ENCODE results near the gene IRF9.

DNA sequence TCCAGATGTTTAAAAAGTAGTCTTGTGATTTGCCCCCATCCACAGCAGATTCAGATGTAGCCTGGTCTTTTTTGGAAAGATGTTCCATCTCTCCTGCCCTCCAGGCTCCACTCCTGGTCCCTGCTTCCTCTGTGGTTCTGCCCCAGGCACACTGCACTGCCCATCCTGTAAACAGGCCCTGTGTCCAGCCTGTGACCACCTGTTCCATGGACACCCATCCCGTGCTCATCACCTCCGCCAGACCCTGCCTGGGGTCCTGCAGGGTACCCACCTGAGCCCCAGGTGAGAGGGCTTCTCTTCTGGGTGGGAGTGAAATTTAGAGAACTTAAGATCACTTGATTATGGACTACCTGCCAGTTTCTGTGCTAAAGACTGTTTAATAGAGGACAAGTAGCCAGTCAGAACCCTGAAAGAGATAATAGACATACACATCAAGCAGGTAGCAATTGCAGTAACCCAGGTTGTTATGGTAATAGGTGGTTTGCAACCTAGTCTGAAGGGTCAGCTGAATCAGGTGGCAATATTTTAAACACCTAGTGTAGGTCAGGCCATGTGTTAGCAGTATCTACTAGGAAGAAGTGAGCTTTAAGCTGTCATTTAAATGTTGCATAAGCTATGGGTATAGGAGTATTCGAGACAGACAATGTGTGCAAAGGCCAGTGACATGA is 11.6 kb upstream of the IRF9 start:
- TF ChIP-seq, protein P1, sequence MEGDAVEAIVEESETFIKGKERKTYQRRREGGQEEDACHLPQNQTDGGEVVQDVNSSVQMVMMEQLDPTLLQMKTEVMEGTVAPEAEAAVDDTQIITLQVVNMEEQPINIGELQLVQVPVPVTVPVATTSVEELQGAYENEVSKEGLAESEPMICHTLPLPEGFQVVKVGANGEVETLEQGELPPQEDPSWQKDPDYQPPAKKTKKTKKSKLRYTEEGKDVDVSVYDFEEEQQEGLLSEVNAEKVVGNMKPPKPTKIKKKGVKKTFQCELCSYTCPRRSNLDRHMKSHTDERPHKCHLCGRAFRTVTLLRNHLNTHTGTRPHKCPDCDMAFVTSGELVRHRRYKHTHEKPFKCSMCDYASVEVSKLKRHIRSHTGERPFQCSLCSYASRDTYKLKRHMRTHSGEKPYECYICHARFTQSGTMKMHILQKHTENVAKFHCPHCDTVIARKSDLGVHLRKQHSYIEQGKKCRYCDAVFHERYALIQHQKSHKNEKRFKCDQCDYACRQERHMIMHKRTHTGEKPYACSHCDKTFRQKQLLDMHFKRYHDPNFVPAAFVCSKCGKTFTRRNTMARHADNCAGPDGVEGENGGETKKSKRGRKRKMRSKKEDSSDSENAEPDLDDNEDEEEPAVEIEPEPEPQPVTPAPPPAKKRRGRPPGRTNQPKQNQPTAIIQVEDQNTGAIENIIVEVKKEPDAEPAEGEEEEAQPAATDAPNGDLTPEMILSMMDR (conservative IDR thresholded peaks at IDR 0.05; ENCODE audit: low read depth, low read length), result no peak
- no peak for TF ChIP-seq EZH2 (IDR thresholded peaks at IDR 0.05; ENCODE audit: borderline replicate concordance, low read depth, low read length, poor library complexity, severe bottlenecking)

Measured in A673 (cell line).